ENCODE data around the gene PRADC1.

PRADC1 gene

DNA sequence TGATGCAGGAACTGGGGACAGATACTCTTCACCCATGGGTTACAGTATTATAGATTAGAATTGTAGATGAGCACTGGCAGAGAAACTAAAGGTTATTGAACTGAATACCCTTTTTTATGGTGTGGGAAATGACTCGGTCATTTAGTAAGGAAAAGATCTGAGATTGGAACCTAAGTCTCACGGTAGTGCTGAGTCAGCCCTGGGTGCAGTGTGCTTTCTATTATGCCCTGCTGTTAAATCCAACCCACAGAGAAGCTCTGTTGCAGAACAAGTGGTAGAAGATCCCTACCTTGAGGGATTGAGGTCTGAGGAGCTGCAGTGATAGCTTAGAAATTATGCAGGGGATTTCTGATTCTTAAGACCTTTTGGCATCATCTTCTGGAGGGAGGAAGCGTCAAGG lies 13.8 kb upstream of the PRADC1 start:
- no peak overlapping the region for H3K4me3 ChIP-seq (ENCODE audit: low read depth, low read length)
- TF ChIP-seq, protein P1, sequence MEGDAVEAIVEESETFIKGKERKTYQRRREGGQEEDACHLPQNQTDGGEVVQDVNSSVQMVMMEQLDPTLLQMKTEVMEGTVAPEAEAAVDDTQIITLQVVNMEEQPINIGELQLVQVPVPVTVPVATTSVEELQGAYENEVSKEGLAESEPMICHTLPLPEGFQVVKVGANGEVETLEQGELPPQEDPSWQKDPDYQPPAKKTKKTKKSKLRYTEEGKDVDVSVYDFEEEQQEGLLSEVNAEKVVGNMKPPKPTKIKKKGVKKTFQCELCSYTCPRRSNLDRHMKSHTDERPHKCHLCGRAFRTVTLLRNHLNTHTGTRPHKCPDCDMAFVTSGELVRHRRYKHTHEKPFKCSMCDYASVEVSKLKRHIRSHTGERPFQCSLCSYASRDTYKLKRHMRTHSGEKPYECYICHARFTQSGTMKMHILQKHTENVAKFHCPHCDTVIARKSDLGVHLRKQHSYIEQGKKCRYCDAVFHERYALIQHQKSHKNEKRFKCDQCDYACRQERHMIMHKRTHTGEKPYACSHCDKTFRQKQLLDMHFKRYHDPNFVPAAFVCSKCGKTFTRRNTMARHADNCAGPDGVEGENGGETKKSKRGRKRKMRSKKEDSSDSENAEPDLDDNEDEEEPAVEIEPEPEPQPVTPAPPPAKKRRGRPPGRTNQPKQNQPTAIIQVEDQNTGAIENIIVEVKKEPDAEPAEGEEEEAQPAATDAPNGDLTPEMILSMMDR (IDR thresholded peaks at IDR 0.05; ENCODE audit: borderline replicate concordance, insufficient read depth, low read depth, low read length): no peak

DNA sequence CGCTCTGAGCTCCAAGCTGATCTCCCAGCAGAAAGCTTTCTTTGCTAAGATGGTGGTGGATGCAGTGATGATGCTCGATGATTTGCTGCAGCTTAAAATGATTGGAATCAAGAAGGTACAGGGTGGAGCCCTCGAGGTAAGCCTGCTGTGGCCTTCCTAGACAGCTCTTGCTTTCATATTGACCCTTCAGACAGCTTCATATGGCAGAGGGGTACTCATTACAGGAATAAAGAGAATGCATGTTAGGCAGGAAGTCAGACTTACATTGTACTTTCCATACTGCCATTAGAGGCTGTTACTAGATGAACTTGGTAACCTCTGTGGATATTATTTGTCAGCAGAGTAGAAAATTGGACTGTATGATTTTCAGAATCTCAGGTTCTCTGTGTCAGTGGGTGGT lies 11.5 kb upstream of the PRADC1 start:
- no peak overlapping the region for H3K4me3 ChIP-seq (ENCODE audit: low read depth, low read length)
- TF ChIP-seq, protein P1 (IDR thresholded peaks at IDR 0.05; ENCODE audit: borderline replicate concordance, insufficient read depth, low read depth, low read length): no peak

GRCh38 chr2:73243884-73244570 lies 11.0 kb upstream of the PRADC1 start:
- TF ChIP-seq, protein P1 (IDR thresholded peaks at IDR 0.05; ENCODE audit: borderline replicate concordance, insufficient read depth, low read depth, low read length): no peak
- no peak overlapping the region for H3K4me3 ChIP-seq (ENCODE audit: low read depth, low read length)

DNA sequence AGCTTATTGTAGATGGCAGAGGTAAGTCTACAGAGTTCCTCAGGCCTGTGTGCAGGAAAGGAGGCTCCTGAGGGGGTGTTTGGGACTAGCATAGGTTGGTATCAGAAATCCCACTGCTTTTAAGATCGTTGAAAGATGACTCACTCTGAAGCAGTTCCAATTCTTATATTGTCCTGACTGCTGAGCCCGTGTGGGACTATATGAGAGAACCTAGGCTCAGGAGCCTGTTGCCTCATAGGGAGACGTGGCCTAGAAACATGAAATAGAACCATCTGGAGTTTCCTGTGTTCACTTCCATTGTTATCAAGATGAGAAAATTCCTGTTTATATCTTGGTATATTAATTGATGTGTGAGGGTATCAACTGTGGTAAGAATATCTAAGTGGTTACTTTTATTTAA lies 6.7 kb upstream of the PRADC1 start:
- TF ChIP-seq, protein P1 (IDR thresholded peaks at IDR 0.05; ENCODE audit: borderline replicate concordance, insufficient read depth, low read depth, low read length): no peak
- no peak overlapping the region for H3K4me3 ChIP-seq (ENCODE audit: low read depth, low read length)

GRCh38 chr2:73238976-73239375 lies 5.9 kb upstream of the PRADC1 start:
- no peak overlapping the region for H3K4me3 ChIP-seq (ENCODE audit: low read depth, low read length)
- TF ChIP-seq, protein P1 (IDR thresholded peaks at IDR 0.05; ENCODE audit: borderline replicate concordance, insufficient read depth, low read depth, low read length): no peak

- TF ChIP-seq, protein P1 (IDR thresholded peaks at IDR 0.05; ENCODE audit: borderline replicate concordance, insufficient read depth, low read depth, low read length): no peak
- H3K4me3 ChIP-seq (ENCODE audit: low read depth, low read length): no peak overlapping the region
These were observed 5.1 kb upstream of the PRADC1 start for GRCh38 chr2:73238149-73238548.

DNA sequence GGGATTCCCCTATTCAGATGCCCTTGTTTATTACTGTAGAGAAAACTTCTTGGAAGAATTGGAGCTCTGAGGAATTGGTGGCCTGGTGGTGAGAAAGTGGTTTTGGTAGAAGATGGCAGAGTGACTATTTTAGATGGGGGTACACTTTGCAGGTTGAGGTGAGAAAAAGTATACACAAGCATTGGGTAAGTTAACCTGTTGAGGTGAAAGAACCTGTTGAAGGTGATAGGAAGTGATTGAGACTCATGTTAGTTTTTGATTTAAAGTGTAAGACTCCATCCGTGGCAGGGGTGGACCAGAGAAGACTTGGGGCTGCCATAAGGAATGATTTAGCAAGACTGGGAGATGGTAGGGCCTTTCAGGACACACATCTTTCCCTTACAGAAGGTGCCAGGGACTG lies 4.1 kb upstream of the PRADC1 start:
- TF ChIP-seq, protein P1 (IDR thresholded peaks at IDR 0.05; ENCODE audit: borderline replicate concordance, insufficient read depth, low read depth, low read length): no peak
- H3K4me3 ChIP-seq (ENCODE audit: low read depth, low read length): no peak overlapping the region

Measured in GM12875 (cell line).